ENCODE measurements around the gene TCEAL3.

The TCEAL3 gene

GRCh38 chrX:103610282-103610681 lies 2.5 kb downstream of the TCEAL3 start:
- Mint-ChIP-seq H3K27ac (no peak overlapping the region), H3K4me3 (no peak overlapping the region), H3K9me3 (no peaks in the 10 kb centered on the region), H3K4me1 (peaks cover 18% of the 10 kb centered on the region), H3K36me3 (peaks cover 7% of the 10 kb centered on the region), H3K27me3 (no peaks in the 10 kb centered on the region)
- ATAC-seq = no peak

GRCh38 chrX:103613362-103613890 lies 5.7 kb downstream of the TCEAL3 start:
- Mint-ChIP-seq H3K36me3 (peaks cover 11% of the 10 kb centered on the region), H3K4me1 (peaks cover 9% of the 10 kb centered on the region), H3K4me3 (no peak overlapping the region), H3K9me3 (no peaks in the 10 kb centered on the region), H3K27me3 (no peaks in the 10 kb centered on the region), H3K27ac (no peak overlapping the region)
- ATAC-seq = no peak

GRCh38 chrX:103614999-103615398 lies 7.2 kb downstream of the TCEAL3 start:
- no peak overlapping the region for H3K27ac Mint-ChIP-seq
- no peak for ATAC-seq
- H3K27me3 Mint-ChIP-seq = no peaks in the 10 kb centered on the region
- no peak overlapping the region for H3K4me3 Mint-ChIP-seq
- peaks cover 9% of the 10 kb centered on the region for H3K36me3 Mint-ChIP-seq
- no peaks in the 10 kb centered on the region for H3K4me1 Mint-ChIP-seq
- no peaks in the 10 kb centered on the region for H3K9me3 Mint-ChIP-seq

GRCh38 chrX:103615781-103616371 lies 8.1 kb downstream of the TCEAL3 start:
- Mint-ChIP-seq H3K27ac (no peak overlapping the region), H3K4me1 (no peaks in the 10 kb centered on the region), H3K9me3 (no peaks in the 10 kb centered on the region), H3K4me3 (no peak overlapping the region), H3K27me3 (no peaks in the 10 kb centered on the region), H3K36me3 (peaks cover 9% of the 10 kb centered on the region)
- no peak for ATAC-seq

- H3K4me1 Mint-ChIP-seq = no peaks in the 10 kb centered on the region
- peaks cover 9% of the 10 kb centered on the region for H3K36me3 Mint-ChIP-seq
- H3K9me3 Mint-ChIP-seq = no peaks in the 10 kb centered on the region
- H3K4me3 Mint-ChIP-seq = no peak overlapping the region
- ATAC-seq = no peak
- no peak overlapping the region for H3K27ac Mint-ChIP-seq
- H3K27me3 Mint-ChIP-seq = no peaks in the 10 kb centered on the region
Observed at GRCh38 chrX:103616676-103617186, 9.0 kb downstream of the TCEAL3 start.

GRCh38 chrX:103624111-103624510 lies 16.3 kb downstream of the TCEAL3 start:
- H3K27me3 Mint-ChIP-seq = no peaks in the 10 kb centered on the region
- no peak overlapping the region for H3K27ac Mint-ChIP-seq
- ATAC-seq = no peak
- peaks cover 8% of the 10 kb centered on the region for H3K4me1 Mint-ChIP-seq
- H3K9me3 Mint-ChIP-seq = no peaks in the 10 kb centered on the region
- peaks cover 4% of the 10 kb centered on the region for H3K36me3 Mint-ChIP-seq
- H3K4me3 Mint-ChIP-seq = no peak overlapping the region

- Mint-ChIP-seq H3K9me3 (no peaks in the 10 kb centered on the region), H3K27ac (no peak overlapping the region), H3K4me1 (peaks cover 18% of the 10 kb centered on the region), H3K36me3 (no peaks in the 10 kb centered on the region), H3K4me3 (no peak overlapping the region), H3K27me3 (no peaks in the 10 kb centered on the region)
- no peak for ATAC-seq
Observed at GRCh38 chrX:103626855-103627254, 19.1 kb downstream of the TCEAL3 start.

GRCh38 chrX:103628386-103629317 lies 20.9 kb downstream of the TCEAL3 start, which contains the start of gene TCEAL1:
Gene TCEAL1 (plus strand): TSS chrX:103628975. CDS start chrX:103629917, 942 bp downstream.
- Mint-ChIP-seq H3K4me1 (peaks cover 18% of the 10 kb centered on the region), H3K36me3 (no peaks in the 10 kb centered on the region), H3K27ac (peak within 1 kb of the TSS; percentile 87), H3K4me3 (peak within 1 kb of the TSS; percentile 83), H3K27me3 (no peaks in the 10 kb centered on the region), H3K9me3 (no peaks in the 10 kb centered on the region)
- ATAC-seq = peak; percentile 80

GRCh38 chrX:103629318-103630170 lies 21.8 kb downstream of the TCEAL3 start:
- no peaks in the 10 kb centered on the region for H3K36me3 Mint-ChIP-seq
- H3K27ac Mint-ChIP-seq = peak overlapping the region; percentile 87
- no peaks in the 10 kb centered on the region for H3K27me3 Mint-ChIP-seq
- H3K4me3 Mint-ChIP-seq = peak overlapping the region; percentile 83
- peaks cover 18% of the 10 kb centered on the region for H3K4me1 Mint-ChIP-seq
- H3K9me3 Mint-ChIP-seq = no peaks in the 10 kb centered on the region
- peak; percentile 72 for ATAC-seq

GRCh38 chrX:103630171-103630511 lies 22.4 kb downstream of the TCEAL3 start:
- Mint-ChIP-seq H3K9me3 (no peaks in the 10 kb centered on the region), H3K27ac (peak overlapping the region; percentile 87), H3K4me1 (peaks cover 18% of the 10 kb centered on the region), H3K36me3 (no peaks in the 10 kb centered on the region), H3K4me3 (peak overlapping the region; percentile 83), H3K27me3 (no peaks in the 10 kb centered on the region)
- no peak for ATAC-seq

GRCh38 chrX:103631145-103631544 lies 23.4 kb downstream of the TCEAL3 start:
- H3K36me3 Mint-ChIP-seq = no peaks in the 10 kb centered on the region
- H3K4me1 Mint-ChIP-seq = peaks cover 18% of the 10 kb centered on the region
- no peaks in the 10 kb centered on the region for H3K9me3 Mint-ChIP-seq
- no peak overlapping the region for H3K4me3 Mint-ChIP-seq
- H3K27me3 Mint-ChIP-seq = no peaks in the 10 kb centered on the region
- no peak for ATAC-seq
- H3K27ac Mint-ChIP-seq = no peak overlapping the region

GRCh38 chrX:103635436-103635835 lies 27.7 kb downstream of the TCEAL3 start:
- Mint-ChIP-seq H3K27ac (no peak overlapping the region), H3K4me1 (no peaks in the 10 kb centered on the region), H3K27me3 (no peaks in the 10 kb centered on the region), H3K4me3 (no peak overlapping the region), H3K9me3 (no peaks in the 10 kb centered on the region), H3K36me3 (no peaks in the 10 kb centered on the region)
- no peak for ATAC-seq

- Mint-ChIP-seq H3K36me3 (no peaks in the 10 kb centered on the region), H3K9me3 (no peaks in the 10 kb centered on the region), H3K4me1 (no peaks in the 10 kb centered on the region), H3K27me3 (peaks cover 8% of the 10 kb centered on the region), H3K27ac (no peak overlapping the region), H3K4me3 (no peak overlapping the region)
- no peak for ATAC-seq
Observed at GRCh38 chrX:103637604-103638338, 30.0 kb downstream of the TCEAL3 start.
